Measurements from ENCODE around the gene USP43. TPM values are rescaled to one million over a fixed set of nuclear protein-coding genes. Genes with fewer than 3 reads are reported as not detected.

The USP43 gene
- total and polyA plus RNA-seq, 4 donors, result 2.9 to 9.8 (median 4.3) TPM

DNA sequence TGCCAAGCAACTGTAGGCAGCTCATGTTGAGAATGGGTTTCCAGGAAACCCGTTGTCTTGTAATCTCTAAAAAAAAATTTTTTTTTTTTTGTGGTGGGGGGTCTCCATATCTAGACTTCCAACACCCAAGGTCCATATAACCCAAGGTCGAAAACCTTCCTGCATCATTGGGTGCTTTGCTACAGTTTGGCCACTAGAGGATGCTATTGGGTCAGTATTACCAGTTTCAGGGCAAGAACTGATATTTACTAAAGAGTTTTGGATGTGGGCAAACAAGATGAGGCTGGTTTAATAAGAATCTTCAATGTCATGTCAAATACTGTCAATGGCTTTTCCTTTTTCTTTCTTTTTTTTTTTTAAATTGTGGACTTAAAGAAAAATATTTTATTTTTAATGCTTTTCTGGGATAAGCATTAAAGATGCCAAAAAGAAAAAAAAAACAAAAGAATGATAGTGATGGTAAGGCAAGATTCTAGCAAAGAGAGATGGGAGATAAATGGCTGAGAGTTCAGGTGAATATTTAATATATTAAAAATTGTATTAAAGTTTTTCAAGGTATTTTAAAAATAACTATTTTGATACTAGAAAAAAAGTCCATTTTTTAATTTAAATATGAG lies 83.8 kb downstream of the USP43 start:
- peak; percentile 75 for ATAC-seq (ENCODE audit: insufficient read depth, low FRiP score)
- WGBS, 2 donors, result 4 to 10% methylated on average over 2 of the region's 2 CpGs
- H3K27me3 ChIP-seq (ENCODE audit: control insufficient read depth in 3 of 3, insufficient read depth in 3 of 3, low read length in 2 of 3), result no peaks in the 10 kb centered on the region
- H3K36me3 ChIP-seq (ENCODE audit: control insufficient read depth in 4 of 4, insufficient read depth in 4 of 4, low read length in 4 of 4), result no peaks in the 10 kb centered on the region
- peak; percentile 40 to 78 (median 71) for DNase-seq
- H3K27ac ChIP-seq (ENCODE audit: low read depth in 1 of 2, low read length in 1 of 2), result no peak overlapping the region
- no peaks in the 10 kb centered on the region for H3K4me1 ChIP-seq (ENCODE audit: control insufficient read depth in 5 of 5, insufficient read depth in 5 of 5, low read length in 5 of 5)
- H3K9ac ChIP-seq (ENCODE audit: insufficient read depth in 1 of 2, low read length in 2 of 2), result no peak overlapping the region
- H3K9me3 ChIP-seq (ENCODE audit: control insufficient read depth in 4 of 4, insufficient read depth in 3 of 4, low read length in 3 of 4), result no peaks in the 10 kb centered on the region
- TF ChIP-seq, protein P1, sequence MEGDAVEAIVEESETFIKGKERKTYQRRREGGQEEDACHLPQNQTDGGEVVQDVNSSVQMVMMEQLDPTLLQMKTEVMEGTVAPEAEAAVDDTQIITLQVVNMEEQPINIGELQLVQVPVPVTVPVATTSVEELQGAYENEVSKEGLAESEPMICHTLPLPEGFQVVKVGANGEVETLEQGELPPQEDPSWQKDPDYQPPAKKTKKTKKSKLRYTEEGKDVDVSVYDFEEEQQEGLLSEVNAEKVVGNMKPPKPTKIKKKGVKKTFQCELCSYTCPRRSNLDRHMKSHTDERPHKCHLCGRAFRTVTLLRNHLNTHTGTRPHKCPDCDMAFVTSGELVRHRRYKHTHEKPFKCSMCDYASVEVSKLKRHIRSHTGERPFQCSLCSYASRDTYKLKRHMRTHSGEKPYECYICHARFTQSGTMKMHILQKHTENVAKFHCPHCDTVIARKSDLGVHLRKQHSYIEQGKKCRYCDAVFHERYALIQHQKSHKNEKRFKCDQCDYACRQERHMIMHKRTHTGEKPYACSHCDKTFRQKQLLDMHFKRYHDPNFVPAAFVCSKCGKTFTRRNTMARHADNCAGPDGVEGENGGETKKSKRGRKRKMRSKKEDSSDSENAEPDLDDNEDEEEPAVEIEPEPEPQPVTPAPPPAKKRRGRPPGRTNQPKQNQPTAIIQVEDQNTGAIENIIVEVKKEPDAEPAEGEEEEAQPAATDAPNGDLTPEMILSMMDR (IDR thresholded peaks at IDR 0.05; ENCODE audit: control extremely low read depth, extremely low read depth), result peak; percentile 91
- no peak overlapping the region for H3K4me3 ChIP-seq

DNA sequence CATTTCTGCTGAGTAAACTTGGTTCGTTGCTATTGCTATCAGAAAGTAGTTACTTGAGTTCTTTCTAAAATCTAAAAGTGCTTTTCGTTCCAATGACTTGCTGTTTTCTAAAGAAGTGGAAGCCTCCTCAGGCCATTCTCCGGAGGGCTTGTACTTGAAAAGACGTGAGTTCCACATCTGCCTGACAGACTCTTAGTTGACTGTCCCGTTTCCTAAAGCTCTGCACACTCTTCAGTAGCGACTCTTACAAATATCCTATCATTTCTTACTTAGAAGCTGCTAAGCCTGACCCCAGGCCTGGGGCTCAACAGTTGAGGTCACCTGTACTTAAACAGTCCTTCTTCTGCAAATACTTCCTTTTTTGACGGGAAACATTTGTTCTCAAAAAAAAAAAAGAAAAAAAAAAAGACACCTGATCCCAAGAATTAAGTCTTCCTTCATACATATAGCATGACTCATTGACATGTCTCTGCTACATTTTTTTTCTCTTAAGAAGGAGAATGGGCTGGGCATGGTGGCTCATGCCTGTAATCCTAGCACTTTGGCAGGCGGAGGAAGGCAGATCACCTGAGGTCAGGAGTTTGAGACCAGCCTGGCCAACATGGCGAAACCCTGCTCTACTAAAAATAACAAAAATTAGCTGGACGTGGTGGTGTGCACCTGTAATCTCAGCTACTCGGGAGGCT lies 84.6 kb downstream of the USP43 start:
- DNase-seq, result no peak
- 80 to 84% methylated on average over 11 of the region's 11 CpGs for WGBS, 2 donors
- Histone ChIP-seq H3K27me3 (ENCODE audit: control insufficient read depth in 3 of 3, insufficient read depth in 3 of 3, low read length in 2 of 3) (no peaks in the 10 kb centered on the region), H3K9me3 (ENCODE audit: control insufficient read depth in 4 of 4, insufficient read depth in 3 of 4, low read length in 3 of 4) (no peaks in the 10 kb centered on the region), H3K27ac (ENCODE audit: low read depth in 1 of 2, low read length in 1 of 2) (no peak overlapping the region), H3K36me3 (ENCODE audit: control insufficient read depth in 4 of 4, insufficient read depth in 4 of 4, low read length in 4 of 4) (no peaks in the 10 kb centered on the region), H3K4me1 (ENCODE audit: control insufficient read depth in 5 of 5, insufficient read depth in 5 of 5, low read length in 5 of 5) (no peaks in the 10 kb centered on the region), H3K9ac (ENCODE audit: insufficient read depth in 1 of 2, low read length in 2 of 2) (no peak overlapping the region), H3K4me3 (no peak overlapping the region)
- TF ChIP-seq, protein P1 (IDR thresholded peaks at IDR 0.05; ENCODE audit: control extremely low read depth, extremely low read depth), result no peak
- no peak for ATAC-seq (ENCODE audit: insufficient read depth, low FRiP score)

DNA sequence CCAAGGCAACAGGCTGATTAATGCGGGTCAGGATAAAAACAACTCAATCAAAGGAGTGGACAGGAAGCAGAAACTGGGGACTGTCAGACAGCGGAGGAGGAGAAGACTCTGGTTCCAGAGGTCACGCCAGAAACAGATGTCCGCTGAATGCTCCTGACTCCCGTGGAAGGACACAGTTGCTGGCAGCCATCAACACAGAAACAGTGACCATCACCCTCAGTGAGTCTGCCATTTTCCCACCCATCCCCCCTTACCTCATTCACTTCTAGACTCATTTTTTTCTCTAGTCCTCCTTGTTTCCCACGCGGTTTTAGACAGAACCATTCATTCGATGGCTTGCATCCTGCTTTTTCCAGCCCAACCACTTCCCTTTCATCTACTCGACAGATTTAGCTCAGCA lies 105.2 kb downstream of the USP43 start:
- Histone ChIP-seq H3K27ac (ENCODE audit: low read depth in 1 of 2, low read length in 1 of 2) (no peak overlapping the region), H3K4me1 (ENCODE audit: control insufficient read depth in 5 of 5, insufficient read depth in 5 of 5, low read length in 5 of 5) (no peaks in the 10 kb centered on the region), H3K36me3 (ENCODE audit: control insufficient read depth in 4 of 4, insufficient read depth in 4 of 4, low read length in 4 of 4) (no peaks in the 10 kb centered on the region), H3K4me3 (no peak overlapping the region), H3K9me3 (ENCODE audit: control insufficient read depth in 4 of 4, insufficient read depth in 3 of 4, low read length in 3 of 4) (peaks cover 0 to 3% (median 0%) of the 10 kb centered on the region in 4 donors), H3K27me3 (ENCODE audit: control insufficient read depth in 3 of 3, insufficient read depth in 3 of 3, low read length in 2 of 3) (peaks cover 3 to 5% (median 4%) of the 10 kb centered on the region in 3 donors), H3K9ac (ENCODE audit: insufficient read depth in 1 of 2, low read length in 2 of 2) (no peak overlapping the region)
- ATAC-seq (ENCODE audit: insufficient read depth, low FRiP score) (no peak), DNase-seq (peak in 1 of 3 donors; percentile 57)
- 43 to 48% methylated on average over 9 of the region's 9 CpGs for WGBS, 2 donors
- TF ChIP-seq, protein P1 (IDR thresholded peaks at IDR 0.05; ENCODE audit: control extremely low read depth, extremely low read depth), result no peak

All from lung (tissue), 12 donors.